ENCODE results near the gene GRAMD1B.
"Not testable (repeated sequence)": the region's sequence is repeated elsewhere in the genome, so short reads cannot be mapped to it uniquely, and the experiment has no call there.

The GRAMD1B gene

DNA sequence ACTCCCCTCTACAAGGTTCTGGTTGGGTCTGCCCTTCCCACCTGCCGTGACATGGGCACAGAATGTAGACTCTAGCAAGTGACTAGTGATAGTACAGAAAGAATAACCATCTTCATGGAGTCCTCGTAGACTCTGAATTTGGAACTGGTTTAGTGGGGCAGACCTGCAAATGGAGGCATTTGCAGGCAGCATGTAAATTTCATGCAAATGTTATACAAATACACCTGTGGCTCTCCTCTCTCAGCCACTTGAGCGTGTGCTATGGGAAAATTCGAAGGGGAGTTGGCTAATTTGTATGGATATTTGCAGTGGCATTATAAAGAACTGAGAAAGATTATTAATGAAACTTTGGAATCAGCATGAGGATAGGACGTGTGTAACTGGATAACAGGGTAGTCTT, 139.3 kb downstream of the GRAMD1B start:
- H3K4me3 ChIP-seq (ENCODE audit: low read length, poor library complexity, severe bottlenecking) = no peak overlapping the region

DNA sequence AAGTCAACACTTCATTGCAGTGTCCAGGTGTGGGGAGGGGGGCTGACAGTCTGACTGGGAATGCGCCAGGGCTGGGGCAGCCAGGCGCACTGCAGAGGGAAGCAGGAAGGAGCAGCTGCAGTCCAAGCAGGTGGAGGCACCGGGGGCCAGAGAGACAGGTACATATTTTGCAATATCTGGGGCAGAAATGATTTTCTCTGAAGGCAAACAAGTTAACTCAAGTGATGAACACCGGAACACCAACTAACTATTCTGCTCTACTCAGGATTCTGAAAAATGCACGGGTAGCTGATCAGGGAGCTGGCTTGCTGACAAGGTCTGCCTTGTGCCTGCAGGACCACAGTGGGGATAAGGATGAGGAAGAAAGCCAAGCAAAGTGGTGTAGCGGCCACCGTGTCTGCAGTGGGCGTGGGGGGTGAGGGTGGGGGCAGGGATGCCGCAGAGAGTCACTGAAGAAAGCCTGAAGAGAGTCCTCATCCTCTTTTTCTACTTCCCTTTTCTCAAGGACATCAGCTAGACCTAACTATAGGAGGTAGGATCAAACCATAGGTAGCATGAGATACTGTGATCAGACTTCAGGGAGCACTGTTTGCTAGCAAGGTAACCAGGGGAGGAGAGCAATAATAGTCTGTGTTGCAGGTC, 141.0 kb downstream of the GRAMD1B start:
- Histone ChIP-seq H3K79me2 (ENCODE audit: insufficient read depth, low read length) (peaks cover 7% of the 10 kb centered on the region; the same call in 1 of the 2 replicates), H3K27me3 (ENCODE audit: insufficient read depth, low read length, poor library complexity, severe bottlenecking) (no peaks in the 10 kb centered on the region), H3K9ac (ENCODE audit: low read depth, low read length, poor library complexity, severe bottlenecking) (no peak overlapping the region), H4K20me1 (ENCODE audit: insufficient read depth, low read length, poor library complexity, severe bottlenecking) (peaks cover 4% of the 10 kb centered on the region), H3K4me2 (ENCODE audit: low read depth, low read length, poor library complexity, severe bottlenecking) (no peak overlapping the region), H3K9me3 (ENCODE audit: insufficient read depth, low read depth, low read length) (no peaks in the 10 kb centered on the region), H3K9me2 (replicated peaks; ENCODE audit: low read depth, low read length) (no peaks in the 10 kb centered on the region), H2AFZ (ENCODE audit: low read length) (no peak overlapping the region), H3F3A (ENCODE audit: low read depth) (no peaks in the 10 kb centered on the region), H3K4me3 (ENCODE audit: low read length, poor library complexity, severe bottlenecking) (no peak overlapping the region), H3K36me3 (ENCODE audit: insufficient read depth, low read length) (no peaks in the 10 kb centered on the region), H3K4me1 (ENCODE audit: insufficient read depth, low read length, poor library complexity, severe bottlenecking) (no peaks in the 10 kb centered on the region)
- TF ChIP-seq CTCF (conservative IDR thresholded peaks at IDR 0.05; ENCODE audit: low read length) (no peak), EZH2phosphoT487 (IDR thresholded peaks at IDR 0.05; ENCODE audit: borderline replicate concordance) (no peak)

More for the DNA sequence above, 139.3 kb downstream of the GRAMD1B start:
- peaks cover 8% of the 10 kb centered on the region; the same call in 1 of the 2 replicates for H3K79me2 ChIP-seq (ENCODE audit: insufficient read depth, low read length)
- H3K9ac ChIP-seq (ENCODE audit: low read depth, low read length, poor library complexity, severe bottlenecking) = no peak overlapping the region
- H3F3A ChIP-seq (ENCODE audit: low read depth) = no peaks in the 10 kb centered on the region
- no peaks in the 10 kb centered on the region for H3K27me3 ChIP-seq (ENCODE audit: insufficient read depth, low read length, poor library complexity, severe bottlenecking)
- H2AFZ ChIP-seq (ENCODE audit: low read length) = no peak overlapping the region
- H4K20me1 ChIP-seq (ENCODE audit: insufficient read depth, low read length, poor library complexity, severe bottlenecking) = peaks cover 4% of the 10 kb centered on the region
- no peaks in the 10 kb centered on the region for H3K9me3 ChIP-seq (ENCODE audit: insufficient read depth, low read depth, low read length)
- H3K36me3 ChIP-seq (ENCODE audit: insufficient read depth, low read length) = no peaks in the 10 kb centered on the region; the same call in 1 of the 2 replicates
- TF ChIP-seq EZH2phosphoT487 (IDR thresholded peaks at IDR 0.05; ENCODE audit: borderline replicate concordance) (no peak), CTCF (conservative IDR thresholded peaks at IDR 0.05; ENCODE audit: low read length) (no peak)
- H3K9me2 ChIP-seq (replicated peaks; ENCODE audit: low read depth, low read length) = no peaks in the 10 kb centered on the region
- H3K4me1 ChIP-seq (ENCODE audit: insufficient read depth, low read length, poor library complexity, severe bottlenecking) = no peaks in the 10 kb centered on the region
- no peak overlapping the region for H3K4me2 ChIP-seq (ENCODE audit: low read depth, low read length, poor library complexity, severe bottlenecking)

DNA sequence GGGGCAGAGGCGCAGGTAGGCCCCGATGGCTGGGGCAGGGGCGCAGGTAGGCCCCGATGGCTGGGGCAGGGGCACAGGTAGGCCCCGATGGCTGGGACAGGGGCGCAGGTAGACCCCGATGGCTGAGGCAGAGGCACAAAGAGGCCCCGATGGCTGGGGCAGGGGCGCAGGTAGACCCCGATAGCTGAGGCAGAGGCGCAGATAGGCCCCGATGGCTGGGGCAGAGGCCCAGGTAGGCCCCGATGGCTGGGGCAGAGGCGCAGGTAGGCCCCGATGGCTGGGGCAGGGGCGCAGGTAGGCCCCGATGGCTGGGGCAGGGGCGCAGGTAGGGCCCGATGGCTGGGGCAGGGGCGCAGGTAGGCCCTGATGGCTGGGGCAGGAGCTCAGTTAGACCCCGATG, 142.7 kb downstream of the GRAMD1B start:
- H3K9ac ChIP-seq (ENCODE audit: low read depth, low read length, poor library complexity, severe bottlenecking); H3K9me3 ChIP-seq (ENCODE audit: insufficient read depth, low read depth, low read length); H4K20me1 ChIP-seq (ENCODE audit: insufficient read depth, low read length, poor library complexity, severe bottlenecking); H3K36me3 ChIP-seq (ENCODE audit: insufficient read depth, low read length); H3K79me2 ChIP-seq (ENCODE audit: insufficient read depth, low read length); H2AFZ ChIP-seq (ENCODE audit: low read length); H3K4me2 ChIP-seq (ENCODE audit: low read depth, low read length, poor library complexity, severe bottlenecking); H3K4me3 ChIP-seq (ENCODE audit: low read length, poor library complexity, severe bottlenecking); H3K27me3 ChIP-seq (ENCODE audit: insufficient read depth, low read length, poor library complexity, severe bottlenecking); H3K4me1 ChIP-seq (ENCODE audit: insufficient read depth, low read length, poor library complexity, severe bottlenecking); H3K9me2 ChIP-seq (replicated peaks; ENCODE audit: low read depth, low read length); H3F3A ChIP-seq (ENCODE audit: low read depth): not testable (repeated sequence)

GRCh38 chr11:123573286-123573685, 143.2 kb downstream of the GRAMD1B start:
- peaks cover 8% of the 10 kb centered on the region for H3K4me1 ChIP-seq (ENCODE audit: insufficient read depth, low read length, poor library complexity, severe bottlenecking)
- no peaks in the 10 kb centered on the region for H3K27me3 ChIP-seq (ENCODE audit: insufficient read depth, low read length, poor library complexity, severe bottlenecking)
- no peaks in the 10 kb centered on the region for H3K9me3 ChIP-seq (ENCODE audit: insufficient read depth, low read depth, low read length)
- no peaks in the 10 kb centered on the region for H4K20me1 ChIP-seq (ENCODE audit: insufficient read depth, low read length, poor library complexity, severe bottlenecking)
- no peak overlapping the region for H3K9ac ChIP-seq (ENCODE audit: low read depth, low read length, poor library complexity, severe bottlenecking)
- peaks cover 7% of the 10 kb centered on the region; the same call in 1 of the 2 replicates for H3K79me2 ChIP-seq (ENCODE audit: insufficient read depth, low read length)
- TF ChIP-seq EZH2phosphoT487 (IDR thresholded peaks at IDR 0.05; ENCODE audit: borderline replicate concordance) (no peak), CTCF (conservative IDR thresholded peaks at IDR 0.05; ENCODE audit: low read length) (no peak)
- H3K4me2 ChIP-seq (ENCODE audit: low read depth, low read length, poor library complexity, severe bottlenecking) = no peak overlapping the region
- no peaks in the 10 kb centered on the region for H3K9me2 ChIP-seq (replicated peaks; ENCODE audit: low read depth, low read length)
- H3K4me3 ChIP-seq (ENCODE audit: low read length, poor library complexity, severe bottlenecking) = no peak overlapping the region
- H2AFZ ChIP-seq (ENCODE audit: low read length) = no peak overlapping the region
- H3K36me3 ChIP-seq (ENCODE audit: insufficient read depth, low read length) = peaks cover 3% of the 10 kb centered on the region; the same call in 1 of the 2 replicates
- H3F3A ChIP-seq (ENCODE audit: low read depth) = no peaks in the 10 kb centered on the region

Data from Loucy (cell line).